Cortex of kidney (tissue), 1 donor: Measurements from ENCODE around the gene TENT4A.

Experiments
- DNase-seq: peaks from one replicate; lab custom pipeline; 2025; lab: John Stamatoyannopoulos, UW

Gene TENT4A

GRCh38 chr5:6733411-6734242, 20.4 kb downstream of the TENT4A start:
- DNase-seq: no peak

GRCh38 chr5:6734243-6734700, 21.0 kb downstream of the TENT4A start:
- no peak for DNase-seq

- no peak for DNase-seq
Measured at GRCh38 chr5:6734781-6735180, 21.5 kb downstream of the TENT4A start.

- no peak for DNase-seq
Measured at GRCh38 chr5:6736106-6736505, 22.9 kb downstream of the TENT4A start.

GRCh38 chr5:6736524-6737042, 23.4 kb downstream of the TENT4A start:
- DNase-seq: no peak

- DNase-seq: no peak
Measured at GRCh38 chr5:6737043-6737941, 24.1 kb downstream of the TENT4A start.

GRCh38 chr5:6739603-6740002, 26.4 kb downstream of the TENT4A start:
- no peak for DNase-seq

- DNase-seq: no peak
Measured at GRCh38 chr5:6740586-6741150, 27.4 kb downstream of the TENT4A start.

- DNase-seq: no peak
Measured at GRCh38 chr5:6742081-6742758, 29.0 kb downstream of the TENT4A start.

- no peak for DNase-seq
Measured at GRCh38 chr5:6743161-6743560, 29.9 kb downstream of the TENT4A start.

- DNase-seq: no peak
Measured at GRCh38 chr5:6744841-6745705, 31.8 kb downstream of the TENT4A start.

- DNase-seq: no peak
Measured at GRCh38 chr5:6745706-6746222, 32.5 kb downstream of the TENT4A start.

GRCh38 chr5:6746244-6746643, 33.0 kb downstream of the TENT4A start:
- DNase-seq: no peak

- no peak for DNase-seq
Measured at GRCh38 chr5:6747103-6747502, 33.9 kb downstream of the TENT4A start.

GRCh38 chr5:6748142-6748541, 34.9 kb downstream of the TENT4A start:
- DNase-seq: no peak

- DNase-seq: no peak
Measured at GRCh38 chr5:6749026-6749716, 35.9 kb downstream of the TENT4A start.

GRCh38 chr5:6750142-6750840, 37.1 kb downstream of the TENT4A start:
- no peak for DNase-seq

- no peak for DNase-seq
Measured at GRCh38 chr5:6750951-6751685, 37.9 kb downstream of the TENT4A start.

GRCh38 chr5:6752236-6752635, 39.0 kb downstream of the TENT4A start:
- DNase-seq: no peak
